ENCODE measurements around the gene TSPAN1. TPM values are rescaled to one million over a fixed set of nuclear protein-coding genes. Genes with fewer than 3 reads are reported as not detected.
"Not testable (repeated sequence)": the region's sequence is repeated elsewhere in the genome, so short reads cannot be mapped to it uniquely, and the experiment has no call there.

TSPAN1 gene
- total and polyA plus RNA-seq, 5 donors from 2014 or later: not detected

- not testable (repeated sequence) for H3K27ac ChIP-seq (ENCODE audit: insufficient read depth, low read length, poor library complexity, severe bottlenecking); H3K4me3 ChIP-seq (ENCODE audit: low read depth, low read length); DNase-seq; H3K4me1 ChIP-seq (ENCODE audit: control insufficient read depth, insufficient read depth, low read length, poor library complexity, severe bottlenecking); H3K27me3 ChIP-seq (ENCODE audit: control insufficient read depth, insufficient read depth, low read length); H3K9me3 ChIP-seq (ENCODE audit: control insufficient read depth in 2 of 2, low read length in 2 of 2); H3K4me3 Mint-ChIP-seq; ATAC-seq (ENCODE audit: low read depth in 2 of 2); H3K36me3 Mint-ChIP-seq; H3K4me1 Mint-ChIP-seq; H3K27ac Mint-ChIP-seq; H3K9me3 Mint-ChIP-seq; H3K36me3 ChIP-seq (ENCODE audit: control insufficient read depth, insufficient read depth, low read length); H3K27me3 Mint-ChIP-seq
Measured at GRCh38 chr1:46231231-46231630, 56.3 kb downstream of the TSPAN1 start.

Other genes with a start within 250 kb of the TSPAN1 start
- gene PIK3R3, start 42.5 kb upstream of the TSPAN1 start, total RNA-seq: 4.9 TPM
- 1 to 10 TPM; 3.2 to 7.7 (median 5.0) TPM for gene PIK3R3, start 42.5 kb upstream of the TSPAN1 start, polyA plus RNA-seq
- not detected for gene P3R3URF, start 1.4 kb downstream of the TSPAN1 start, total RNA-seq
- gene P3R3URF, start 1.4 kb downstream of the TSPAN1 start, polyA plus RNA-seq: not detected
- gene POMGNT1, start 23.3 kb downstream of the TSPAN1 start, total RNA-seq: 32.5 TPM
- 10 to 100 TPM; 28.9 to 35.8 (median 32.5) TPM for gene POMGNT1, start 23.3 kb downstream of the TSPAN1 start, polyA plus RNA-seq
- gene LURAP1, start 28.2 kb downstream of the TSPAN1 start, total RNA-seq: not detected
- not detected for gene LURAP1, start 28.2 kb downstream of the TSPAN1 start, polyA plus RNA-seq
- 0.67 TPM for gene RAD54L, start 72.7 kb downstream of the TSPAN1 start, total RNA-seq
- 1 to 10 TPM in 1 of 4 donors, under 1 TPM in 2, not detected in 1; 0.13 to 1.7 (median 0.16) TPM for gene RAD54L, start 72.7 kb downstream of the TSPAN1 start, polyA plus RNA-seq
- gene LRRC41, start 128.5 kb downstream of the TSPAN1 start, total RNA-seq: 35.0 TPM
- gene LRRC41, start 128.5 kb downstream of the TSPAN1 start, polyA plus RNA-seq: 10 to 100 TPM; 45.8 to 51.3 (median 50.7) TPM
- gene UQCRH, start 128.6 kb downstream of the TSPAN1 start, total RNA-seq: 120 TPM
- gene UQCRH, start 128.6 kb downstream of the TSPAN1 start, polyA plus RNA-seq: 100 to 1,000 TPM; 299 to 357 (median 342) TPM
- gene NSUN4, start 165.7 kb downstream of the TSPAN1 start, total RNA-seq: 33.4 TPM
- gene NSUN4, start 165.7 kb downstream of the TSPAN1 start, polyA plus RNA-seq: 10 to 100 TPM; 10.8 to 19.6 (median 15.7) TPM
- 7.3 TPM for gene FAAH, start 219.2 kb downstream of the TSPAN1 start, total RNA-seq
- 1 to 10 TPM in 3 of 4 donors, under 1 TPM in 1; 0.86 to 2.2 (median 1.6) TPM for gene FAAH, start 219.2 kb downstream of the TSPAN1 start, polyA plus RNA-seq